ENCODE results near the gene COLEC12. TPM values are rescaled to one million over a fixed set of nuclear protein-coding genes. Genes with fewer than 3 reads are reported as not detected.
"Not testable (repeated sequence)": the region's sequence is repeated elsewhere in the genome, so short reads cannot be mapped to it uniquely, and the experiment has no call there.

Gene COLEC12
- polyA plus RNA-seq, 4 donors, result 0.22 to 5.4 (median 2.0) TPM

- no peaks in the 10 kb centered on the region for H3K4me1 ChIP-seq (ENCODE audit: control insufficient read depth in 3 of 3, insufficient read depth in 2 of 3, low read depth in 1 of 3, low read length in 2 of 3)
- no peaks in the 10 kb centered on the region for H3K27me3 ChIP-seq (ENCODE audit: control insufficient read depth in 3 of 3, insufficient read depth in 3 of 3, low read length in 3 of 3)
- FAIRE-seq, result no peak
- no peak for DNase-seq
- H3K27ac ChIP-seq (ENCODE audit: low read depth in 1 of 3, low read length in 2 of 3), result no peak overlapping the region
- no peak overlapping the region for H3K4me3 ChIP-seq (ENCODE audit: low read depth in 1 of 3, low read length in 3 of 3)
- no peaks in the 10 kb centered on the region for H3K36me3 ChIP-seq (ENCODE audit: control insufficient read depth in 3 of 3, insufficient read depth in 2 of 3, low read depth in 1 of 3, low read length in 3 of 3)
- H3K9me3 ChIP-seq (ENCODE audit: control insufficient read depth in 2 of 2, insufficient read depth in 1 of 2, low read depth in 1 of 2, low read length in 1 of 2), result peaks cover 0 to 7% of the 10 kb centered on the region in 2 donors
Observed at GRCh38 chr18:410047-410455, 90.5 kb downstream of the COLEC12 start.

GRCh38 chr18:408367-408766, 92.1 kb downstream of the COLEC12 start:
- FAIRE-seq (no peak), DNase-seq (no peak)
- Histone ChIP-seq H3K4me3 (ENCODE audit: low read depth in 1 of 3, low read length in 3 of 3) (no peak overlapping the region), H3K27me3 (ENCODE audit: control insufficient read depth in 3 of 3, insufficient read depth in 3 of 3, low read length in 3 of 3) (no peaks in the 10 kb centered on the region), H3K9me3 (ENCODE audit: control insufficient read depth in 2 of 2, insufficient read depth in 1 of 2, low read depth in 1 of 2, low read length in 1 of 2) (peaks cover 0 to 11% of the 10 kb centered on the region in 2 donors), H3K27ac (ENCODE audit: low read depth in 1 of 3, low read length in 2 of 3) (no peak overlapping the region), H3K36me3 (ENCODE audit: control insufficient read depth in 3 of 3, insufficient read depth in 2 of 3, low read depth in 1 of 3, low read length in 3 of 3) (no peaks in the 10 kb centered on the region), H3K4me1 (ENCODE audit: control insufficient read depth in 3 of 3, insufficient read depth in 2 of 3, low read depth in 1 of 3, low read length in 2 of 3) (no peaks in the 10 kb centered on the region)
- WGBS, 3 donors, result 86 to 97% (median 87%) methylated on average over 1 of the region's 1 CpG

GRCh38 chr18:407626-408224, 92.8 kb downstream of the COLEC12 start:
- Histone ChIP-seq H3K27ac (ENCODE audit: low read depth in 1 of 3, low read length in 2 of 3) (no peak overlapping the region), H3K4me1 (ENCODE audit: control insufficient read depth in 3 of 3, insufficient read depth in 2 of 3, low read depth in 1 of 3, low read length in 2 of 3) (no peaks in the 10 kb centered on the region), H3K36me3 (ENCODE audit: control insufficient read depth in 3 of 3, insufficient read depth in 2 of 3, low read depth in 1 of 3, low read length in 3 of 3) (no peaks in the 10 kb centered on the region), H3K9me3 (ENCODE audit: control insufficient read depth in 2 of 2, insufficient read depth in 1 of 2, low read depth in 1 of 2, low read length in 1 of 2) (peaks cover 0 to 11% of the 10 kb centered on the region in 2 donors), H3K27me3 (ENCODE audit: control insufficient read depth in 3 of 3, insufficient read depth in 3 of 3, low read length in 3 of 3) (no peaks in the 10 kb centered on the region), H3K4me3 (ENCODE audit: low read depth in 1 of 3, low read length in 3 of 3) (no peak overlapping the region)
- FAIRE-seq (no peak), DNase-seq (no peak)
- WGBS, 3 donors, result 73 to 86% (median 77%) methylated on average over 4 of the region's 4 CpGs

GRCh38 chr18:407191-407590, 93.3 kb downstream of the COLEC12 start:
- Histone ChIP-seq H3K27me3 (ENCODE audit: control insufficient read depth in 3 of 3, insufficient read depth in 3 of 3, low read length in 3 of 3) (no peaks in the 10 kb centered on the region), H3K4me1 (ENCODE audit: control insufficient read depth in 3 of 3, insufficient read depth in 2 of 3, low read depth in 1 of 3, low read length in 2 of 3) (no peaks in the 10 kb centered on the region), H3K36me3 (ENCODE audit: control insufficient read depth in 3 of 3, insufficient read depth in 2 of 3, low read depth in 1 of 3, low read length in 3 of 3) (no peaks in the 10 kb centered on the region), H3K27ac (ENCODE audit: low read depth in 1 of 3, low read length in 2 of 3) (no peak overlapping the region), H3K4me3 (ENCODE audit: low read depth in 1 of 3, low read length in 3 of 3) (no peak overlapping the region), H3K9me3 (ENCODE audit: control insufficient read depth in 2 of 2, insufficient read depth in 1 of 2, low read depth in 1 of 2, low read length in 1 of 2) (peaks cover 0 to 11% of the 10 kb centered on the region in 2 donors)
- whole genome bisulfite sequencing, 3 donors, result 89 to 95% (median 93%) methylated on average over 3 of the region's 3 CpGs
- FAIRE-seq, result no peak
- no peak for DNase-seq

- DNase-seq (no peak), FAIRE-seq (no peak)
- Histone ChIP-seq H3K4me1 (ENCODE audit: control insufficient read depth in 3 of 3, insufficient read depth in 2 of 3, low read depth in 1 of 3, low read length in 2 of 3) (no peaks in the 10 kb centered on the region), H3K27me3 (ENCODE audit: control insufficient read depth in 3 of 3, insufficient read depth in 3 of 3, low read length in 3 of 3) (no peaks in the 10 kb centered on the region), H3K27ac (ENCODE audit: low read depth in 1 of 3, low read length in 2 of 3) (no peak overlapping the region), H3K4me3 (ENCODE audit: low read depth in 1 of 3, low read length in 3 of 3) (no peak overlapping the region), H3K36me3 (ENCODE audit: control insufficient read depth in 3 of 3, insufficient read depth in 2 of 3, low read depth in 1 of 3, low read length in 3 of 3) (no peaks in the 10 kb centered on the region), H3K9me3 (ENCODE audit: control insufficient read depth in 2 of 2, insufficient read depth in 1 of 2, low read depth in 1 of 2, low read length in 1 of 2) (peaks cover 0 to 11% of the 10 kb centered on the region in 2 donors)
- WGBS, 3 donors, result 75 to 90% (median 88%) methylated on average over 6 of the region's 6 CpGs
Observed at GRCh38 chr18:406677-407076, 93.8 kb downstream of the COLEC12 start.

GRCh38 chr18:405006-405405, 95.5 kb downstream of the COLEC12 start:
- H3K27ac ChIP-seq (ENCODE audit: low read depth in 1 of 3, low read length in 2 of 3); DNase-seq; FAIRE-seq; H3K4me1 ChIP-seq (ENCODE audit: control insufficient read depth in 3 of 3, insufficient read depth in 2 of 3, low read depth in 1 of 3, low read length in 2 of 3); H3K4me3 ChIP-seq (ENCODE audit: low read depth in 1 of 3, low read length in 3 of 3); H3K36me3 ChIP-seq (ENCODE audit: control insufficient read depth in 3 of 3, insufficient read depth in 2 of 3, low read depth in 1 of 3, low read length in 3 of 3); H3K27me3 ChIP-seq (ENCODE audit: control insufficient read depth in 3 of 3, insufficient read depth in 3 of 3, low read length in 3 of 3): not testable (repeated sequence)
- WGBS, 3 donors, result 71% methylated on average over 4 of the region's 4 CpGs
- peaks cover 0 to 11% of the 10 kb centered on the region in 2 donors for H3K9me3 ChIP-seq (ENCODE audit: control insufficient read depth in 2 of 2, insufficient read depth in 1 of 2, low read depth in 1 of 2, low read length in 1 of 2)

- 77 to 90% (median 88%) methylated on average over 8 of the region's 8 CpGs for WGBS, 3 donors
- Histone ChIP-seq H3K4me3 (ENCODE audit: low read depth in 1 of 3, low read length in 3 of 3) (no peak overlapping the region), H3K36me3 (ENCODE audit: control insufficient read depth in 3 of 3, insufficient read depth in 2 of 3, low read depth in 1 of 3, low read length in 3 of 3) (no peaks in the 10 kb centered on the region), H3K4me1 (ENCODE audit: control insufficient read depth in 3 of 3, insufficient read depth in 2 of 3, low read depth in 1 of 3, low read length in 2 of 3) (no peaks in the 10 kb centered on the region), H3K9me3 (ENCODE audit: control insufficient read depth in 2 of 2, insufficient read depth in 1 of 2, low read depth in 1 of 2, low read length in 1 of 2) (peaks cover 0 to 11% of the 10 kb centered on the region in 2 donors), H3K27ac (ENCODE audit: low read depth in 1 of 3, low read length in 2 of 3) (no peak overlapping the region), H3K27me3 (ENCODE audit: control insufficient read depth in 3 of 3, insufficient read depth in 3 of 3, low read length in 3 of 3) (no peaks in the 10 kb centered on the region)
- FAIRE-seq, result no peak
- no peak for DNase-seq
Observed at GRCh38 chr18:404061-404636, 96.4 kb downstream of the COLEC12 start.

- WGBS, 3 donors, result 59 to 78% (median 77%) methylated on average over 5 of the region's 5 CpGs
- no peak for FAIRE-seq
- no peaks in the 10 kb centered on the region for H3K4me1 ChIP-seq (ENCODE audit: control insufficient read depth in 3 of 3, insufficient read depth in 2 of 3, low read depth in 1 of 3, low read length in 2 of 3)
- no peaks in the 10 kb centered on the region for H3K27me3 ChIP-seq (ENCODE audit: control insufficient read depth in 3 of 3, insufficient read depth in 3 of 3, low read length in 3 of 3)
- H3K27ac ChIP-seq (ENCODE audit: low read depth in 1 of 3, low read length in 2 of 3), result no peak overlapping the region
- H3K9me3 ChIP-seq (ENCODE audit: control insufficient read depth in 2 of 2, insufficient read depth in 1 of 2, low read depth in 1 of 2, low read length in 1 of 2), result peaks cover 0 to 11% of the 10 kb centered on the region in 2 donors
- no peak for DNase-seq
- no peak overlapping the region for H3K4me3 ChIP-seq (ENCODE audit: low read depth in 1 of 3, low read length in 3 of 3)
- H3K36me3 ChIP-seq (ENCODE audit: control insufficient read depth in 3 of 3, insufficient read depth in 2 of 3, low read depth in 1 of 3, low read length in 3 of 3), result no peaks in the 10 kb centered on the region
Observed at GRCh38 chr18:402129-402528, 98.4 kb downstream of the COLEC12 start.

- H3K4me3 ChIP-seq (ENCODE audit: low read depth in 1 of 3, low read length in 3 of 3), result no peak overlapping the region
- H3K27ac ChIP-seq (ENCODE audit: low read depth in 1 of 3, low read length in 2 of 3), result no peak overlapping the region
- H3K4me1 ChIP-seq (ENCODE audit: control insufficient read depth in 3 of 3, insufficient read depth in 2 of 3, low read depth in 1 of 3, low read length in 2 of 3), result peaks cover 0 to 2% (median 0%) of the 10 kb centered on the region in 3 donors
- FAIRE-seq (no peak), DNase-seq (no peak)
- WGBS, 3 donors, result 76 to 84% (median 83%) methylated on average over 5 of the region's 5 CpGs
- no peaks in the 10 kb centered on the region for H3K36me3 ChIP-seq (ENCODE audit: control insufficient read depth in 3 of 3, insufficient read depth in 2 of 3, low read depth in 1 of 3, low read length in 3 of 3)
- H3K27me3 ChIP-seq (ENCODE audit: control insufficient read depth in 3 of 3, insufficient read depth in 3 of 3, low read length in 3 of 3), result no peaks in the 10 kb centered on the region
- peaks cover 0 to 9% of the 10 kb centered on the region in 2 donors for H3K9me3 ChIP-seq (ENCODE audit: control insufficient read depth in 2 of 2, insufficient read depth in 1 of 2, low read depth in 1 of 2, low read length in 1 of 2)
Observed at GRCh38 chr18:400456-400855, 100.0 kb downstream of the COLEC12 start.

All from small intestine (tissue), 7 donors.